Erythroblast (primary cell): ENCODE data around the gene EXOC6B.

Source experiments
- GATA1 ChIP-seq: IDR thresholded peaks from 2 replicates; pipeline ENCODE4 v1.6.1; 2011; ENCODE audit warnings: low read depth, mild to moderate bottlenecking, control low read depth, low read length, moderate library complexity
- POLR2A ChIP-seq: IDR thresholded peaks from 2 replicates; pipeline ENCODE4 v1.6.1; 2011; ENCODE audit warnings: mild to moderate bottlenecking, low read length

DNA sequence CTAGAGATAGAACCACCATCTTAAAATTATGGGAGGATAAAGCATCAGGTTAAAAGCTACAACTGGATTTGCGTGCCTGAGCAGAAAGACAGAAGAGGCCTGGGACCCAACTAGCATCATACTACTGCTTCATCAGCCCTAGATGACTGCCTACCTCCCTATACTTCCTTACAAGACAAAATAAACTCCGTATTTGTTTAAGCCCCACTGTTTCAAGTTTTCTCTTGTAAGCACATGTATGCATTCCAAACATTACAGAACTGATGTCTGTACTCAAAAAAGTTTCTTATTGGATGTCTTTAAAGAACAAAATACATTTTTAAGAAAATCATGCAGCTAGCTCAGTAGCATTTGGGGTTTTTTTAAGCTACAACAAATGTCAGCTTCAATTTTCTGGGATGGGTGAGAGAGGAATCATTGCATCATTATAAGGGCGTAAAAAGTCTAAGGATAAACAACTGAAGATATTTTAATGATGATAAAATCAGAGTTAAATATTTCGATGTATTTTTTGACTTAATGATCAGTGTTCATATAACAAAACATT lies 213.1 kb downstream of the EXOC6B start:
- TF ChIP-seq POLR2A (no peak), GATA1 (no peak)
